K562 (cell line): Measurements from ENCODE around the gene JMJD1C.

Source experiments
- EZH2 ChIP-seq: IDR thresholded peaks from 2 replicates; pipeline ENCODE4 v1.6.1; 2012; ENCODE audit warnings: low read depth, mild to moderate bottlenecking, inconsistent platforms, low read length, borderline replicate concordance
- HCFC1 ChIP-seq: IDR thresholded peaks from 2 replicates; pipeline ENCODE4 v1.6.1; 2012; ENCODE audit warnings: low read depth, low read length, improper control_type of control experiment
- JUNB ChIP-seq: fragments of 450-650 bp; formaldehyde crosslinking; conservative IDR thresholded peaks from 2 replicates; pipeline ENCODE4 v1.4.0; 2020; ENCODE audit warnings: mild to moderate bottlenecking
- PTBP1 ChIP-seq: fragments of 200-400 bp; formaldehyde crosslinking; IDR thresholded peaks from 2 replicates; pipeline ENCODE4 v1.6.1; 2017; ENCODE audit warnings: low read depth, low read length

DNA sequence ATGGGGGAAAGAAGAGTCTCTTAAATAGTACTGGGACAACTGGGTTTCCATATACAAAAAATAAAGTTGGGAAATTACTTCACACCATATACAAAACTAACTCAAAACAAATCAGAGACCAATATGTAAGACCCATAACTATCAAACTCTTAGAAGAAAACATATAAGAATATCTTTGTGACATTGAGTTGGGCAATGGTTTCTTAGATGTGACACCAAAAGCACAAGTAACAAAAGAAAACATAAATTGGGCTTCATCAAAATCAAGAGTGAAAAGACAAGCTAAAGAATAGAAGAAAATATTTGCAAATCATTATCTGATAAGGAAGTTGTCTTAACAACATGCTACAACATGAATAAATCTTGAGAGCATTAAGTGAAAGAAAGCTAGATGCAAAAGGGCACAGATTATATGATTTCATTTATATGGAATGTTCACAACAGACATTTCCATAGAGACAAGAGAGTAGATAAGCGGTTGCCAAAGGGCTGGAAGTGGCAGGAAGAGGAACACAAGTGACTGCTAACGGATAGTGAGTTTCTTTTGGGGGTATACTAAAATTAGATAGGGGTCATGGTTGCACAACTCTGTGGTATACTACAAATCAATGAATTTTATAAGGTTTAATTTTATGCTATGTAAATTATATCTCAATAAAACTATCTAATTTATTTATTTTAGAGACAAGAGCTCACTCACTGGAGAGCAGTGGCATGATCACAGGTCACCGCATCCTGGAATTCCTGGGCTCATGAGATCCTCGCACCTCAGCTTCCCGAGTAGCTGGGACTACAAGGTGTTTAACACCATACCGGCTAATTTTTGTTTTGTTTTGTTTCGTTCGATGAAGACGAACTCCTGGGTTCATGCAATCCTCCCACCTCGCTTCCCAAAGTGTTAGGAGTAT, 35.4 kb downstream of the JMJD1C start:
- TF ChIP-seq PTBP1 = no peak
- no peak for TF ChIP-seq JUNB (CRISPR knock-in tag)
- no peak for TF ChIP-seq HCFC1
- TF ChIP-seq EZH2 = no peak
